ENCODE results near the gene TXLNB. TPM values are rescaled to one million over a fixed set of nuclear protein-coding genes. Genes with fewer than 3 reads are reported as not detected.

The TXLNB gene
- total RNA-seq (2014; rRNA removed; shearing (Covaris generic); ENCODE audit: low replicate concordance), result not detected in 2 replicates

- DNase-seq, result peak; percentile 26
- H3K36me3 ChIP-seq, result no peaks in the 10 kb centered on the region
- H3K9me3 ChIP-seq, result no peaks in the 10 kb centered on the region
- no peaks in the 10 kb centered on the region for H3K27me3 ChIP-seq
- no peak within 1 kb of the TSS for H3K4me3 ChIP-seq
These were observed at the start of gene TXLNB for GRCh38 chr6:139291813-139292619. Gene TXLNB, minus strand, starts transcription at chr6:139291998. Its CDS starts 3,099 bp downstream, at chr6:139288899.

- H3K36me3 ChIP-seq, result no peaks in the 10 kb centered on the region
- 0 out of 2 replicates have a peak, but pooled peaks cover 5% of the 10 kb centered on the region for H3K9me3 ChIP-seq
- H3K4me3 ChIP-seq, result no peak overlapping the region
- no peak for DNase-seq
- H3K27me3 ChIP-seq, result no peaks in the 10 kb centered on the region
These were observed 49.3 kb upstream of the TXLNB start for GRCh38 chr6:139341060-139341459.

DNA sequence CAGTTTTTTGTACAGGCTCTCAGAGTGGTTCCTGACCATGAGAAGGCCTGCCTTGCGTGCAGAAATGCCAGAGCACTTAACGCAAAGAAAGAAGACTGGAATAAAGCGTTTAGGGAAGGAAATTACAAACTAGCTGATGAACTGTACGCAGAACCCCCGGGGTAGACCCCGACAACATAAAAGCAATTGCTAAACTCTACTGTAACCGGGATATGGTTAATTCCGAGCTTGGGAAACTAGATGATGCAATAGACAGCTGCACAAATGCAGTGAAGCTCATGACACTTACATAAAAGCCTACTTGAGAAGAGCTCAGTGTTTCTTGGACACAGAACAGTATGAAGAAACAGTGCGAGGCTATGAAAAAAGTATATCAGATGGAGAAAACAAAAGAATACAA, 47.0 kb upstream of the TXLNB start:
- Histone ChIP-seq H3K36me3 (no peaks in the 10 kb centered on the region), H3K9me3 (0 out of 2 replicates have a peak, but pooled peaks cover 5% of the 10 kb centered on the region), H3K4me3 (no peak overlapping the region), H3K27me3 (no peaks in the 10 kb centered on the region)
- DNase-seq, result no peak

- no peaks in the 10 kb centered on the region for H3K27me3 ChIP-seq
- peak; percentile 72 for DNase-seq
- 0 out of 2 replicates have a peak, but pooled peaks cover 5% of the 10 kb centered on the region for H3K9me3 ChIP-seq
- H3K36me3 ChIP-seq, result no peaks in the 10 kb centered on the region
- H3K4me3 ChIP-seq, result no peak overlapping the region
These were observed 46.0 kb upstream of the TXLNB start for GRCh38 chr6:139337830-139338229.

DNA sequence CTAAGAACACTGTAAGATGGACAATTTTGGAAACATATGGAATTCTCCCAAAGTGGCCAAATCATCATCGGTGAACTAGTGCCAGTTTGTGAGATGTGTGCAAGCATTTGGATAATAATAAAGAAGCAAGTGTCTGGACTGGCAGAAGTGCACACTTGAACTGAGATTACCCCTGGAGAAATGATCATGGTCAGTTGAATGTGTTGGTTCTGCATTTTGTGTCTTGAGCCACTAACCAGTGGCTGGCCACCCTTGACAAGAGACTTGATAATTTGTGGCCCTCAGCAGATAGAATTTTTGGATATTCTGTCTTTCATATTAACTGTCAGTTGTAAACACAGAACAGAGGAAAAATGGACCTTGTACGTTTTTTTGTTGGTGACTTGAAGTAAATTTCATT, 45.2 kb upstream of the TXLNB start:
- Histone ChIP-seq H3K27me3 (no peaks in the 10 kb centered on the region), H3K36me3 (no peaks in the 10 kb centered on the region), H3K9me3 (0 out of 2 replicates have a peak, but pooled peaks cover 4% of the 10 kb centered on the region), H3K4me3 (no peak overlapping the region)
- no peak for DNase-seq

- 0 out of 2 replicates have a peak, but pooled peaks cover 3% of the 10 kb centered on the region for H3K9me3 ChIP-seq
- H3K4me3 ChIP-seq, result no peak overlapping the region
- H3K36me3 ChIP-seq, result no peaks in the 10 kb centered on the region
- H3K27me3 ChIP-seq, result no peaks in the 10 kb centered on the region
- DNase-seq, result peak; percentile 81
These were observed 44.7 kb upstream of the TXLNB start for GRCh38 chr6:139336488-139336887.

DNA sequence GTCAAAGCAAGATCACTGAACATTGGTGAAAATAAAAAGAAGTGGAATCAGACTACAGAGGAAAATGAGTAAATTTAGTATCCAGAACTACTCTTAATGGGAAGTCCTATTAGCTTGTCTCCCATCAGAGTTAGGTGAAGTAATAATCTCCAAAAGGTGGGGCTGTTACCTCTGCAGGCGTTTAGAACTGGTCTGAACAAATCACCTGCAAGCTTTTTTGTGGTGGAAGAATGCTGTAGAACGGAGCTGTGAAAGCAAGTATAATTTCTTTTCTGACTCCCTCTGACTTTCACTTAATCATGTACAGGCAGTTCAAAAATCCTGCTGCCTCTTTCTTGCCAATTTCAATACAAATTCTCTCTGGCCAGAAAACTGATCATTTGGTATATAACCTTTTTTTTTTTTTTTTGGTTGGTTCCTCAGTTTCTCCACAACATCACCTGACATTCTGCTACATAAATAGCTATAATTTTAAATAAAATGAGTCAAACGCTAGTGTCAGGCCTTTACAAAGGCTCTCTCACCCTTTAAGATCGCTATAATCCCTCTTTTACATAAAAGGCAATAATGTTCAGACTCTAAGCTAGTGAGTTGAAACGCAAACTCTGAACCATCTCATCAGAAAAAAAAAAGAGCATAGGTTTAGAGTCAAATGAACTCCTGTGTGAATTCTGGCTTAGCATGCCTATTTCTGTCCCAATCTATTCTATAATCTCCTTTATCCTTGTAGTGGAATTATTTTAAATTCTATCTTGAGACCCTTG, 43.8 kb upstream of the TXLNB start:
- H3K4me3 ChIP-seq, result no peak overlapping the region
- no peaks in the 10 kb centered on the region for H3K27me3 ChIP-seq
- H3K9me3 ChIP-seq, result no peaks in the 10 kb centered on the region
- DNase-seq, result no peak
- no peaks in the 10 kb centered on the region for H3K36me3 ChIP-seq

DNA sequence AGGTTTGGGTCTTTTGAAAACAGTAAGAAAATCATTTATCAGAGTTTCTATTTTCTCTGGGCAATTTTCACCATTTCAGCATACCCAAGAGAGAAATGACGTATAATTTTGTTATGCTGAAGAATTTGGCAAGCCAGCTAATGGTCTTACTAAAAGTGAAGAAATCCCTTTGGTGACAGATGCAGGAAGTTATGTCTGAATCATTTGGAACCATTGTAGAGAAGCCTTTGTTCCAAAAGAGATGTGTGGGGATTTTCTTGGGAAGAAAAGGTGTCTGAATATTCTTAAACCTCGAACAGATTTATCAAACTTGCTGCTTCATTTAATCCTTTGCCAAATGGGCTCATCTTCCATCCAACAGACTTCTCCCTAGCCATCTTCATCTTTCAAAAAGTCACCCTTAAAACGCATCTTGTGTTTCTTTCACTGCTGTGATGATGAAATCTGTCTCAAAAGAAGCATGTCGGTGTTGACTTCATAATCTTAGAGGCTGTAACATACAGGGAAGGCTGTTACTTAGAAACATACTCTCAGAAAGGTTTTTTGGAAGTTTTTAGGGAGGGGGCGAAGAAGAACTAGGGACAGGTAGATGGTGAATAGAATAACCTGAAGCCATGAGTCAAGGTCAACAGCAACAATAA, 43.1 kb upstream of the TXLNB start:
- DNase-seq, result no peak
- Histone ChIP-seq H3K4me3 (no peak overlapping the region), H3K36me3 (no peaks in the 10 kb centered on the region), H3K27me3 (no peaks in the 10 kb centered on the region), H3K9me3 (no peaks in the 10 kb centered on the region)

- Histone ChIP-seq H3K4me3 (no peak overlapping the region), H3K27me3 (no peaks in the 10 kb centered on the region), H3K36me3 (no peaks in the 10 kb centered on the region), H3K9me3 (no peaks in the 10 kb centered on the region)
- no peak for DNase-seq
These were observed 39.2 kb upstream of the TXLNB start for GRCh38 chr6:139330826-139331500.

DNA sequence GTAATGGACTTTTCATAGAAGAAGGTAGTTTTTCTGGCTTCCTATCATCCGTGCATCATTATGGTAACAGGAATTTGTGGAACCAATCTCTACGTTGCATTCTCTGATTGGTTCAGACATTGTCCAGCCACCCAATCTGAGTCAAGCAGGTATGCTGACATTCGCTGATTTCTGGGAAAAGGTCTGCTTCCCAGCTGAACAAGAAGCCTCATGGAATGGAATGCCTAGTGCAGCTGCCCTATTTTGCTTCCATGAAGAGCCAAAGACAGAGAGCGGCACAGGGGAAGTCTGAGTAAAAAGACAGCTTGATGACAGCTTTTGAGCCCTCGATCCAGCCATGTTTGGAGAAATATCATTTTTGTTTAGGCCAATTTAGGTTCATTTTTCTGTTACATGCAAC, 38.5 kb upstream of the TXLNB start:
- no peaks in the 10 kb centered on the region for H3K27me3 ChIP-seq
- no peaks in the 10 kb centered on the region for H3K36me3 ChIP-seq
- no peak for DNase-seq
- no peak overlapping the region for H3K4me3 ChIP-seq
- no peaks in the 10 kb centered on the region for H3K9me3 ChIP-seq

DNA sequence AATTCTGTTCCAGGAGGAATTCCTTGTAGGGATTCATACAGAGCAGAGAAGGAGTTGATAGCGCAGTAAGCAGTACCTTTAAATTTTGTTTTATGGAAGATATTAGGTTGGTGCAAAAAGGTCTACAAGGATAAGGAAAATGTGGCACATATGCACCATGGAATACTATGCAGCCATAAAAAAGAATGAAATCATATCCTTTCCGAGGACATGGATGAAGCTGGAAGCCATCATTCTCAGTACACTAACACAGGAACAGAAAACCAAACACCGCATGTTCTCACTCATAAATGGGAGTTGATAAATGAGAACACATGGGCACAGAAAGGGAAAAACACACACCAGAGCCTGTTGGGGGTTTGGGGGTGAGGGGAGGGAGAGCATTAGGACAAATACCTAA, 37.4 kb upstream of the TXLNB start:
- Histone ChIP-seq H3K36me3 (no peaks in the 10 kb centered on the region), H3K27me3 (no peaks in the 10 kb centered on the region), H3K4me3 (no peak overlapping the region), H3K9me3 (no peaks in the 10 kb centered on the region)
- DNase-seq, result no peak

GRCh38 chr6:139327038-139327437, 35.2 kb upstream of the TXLNB start:
- Histone ChIP-seq H3K4me3 (no peak overlapping the region), H3K27me3 (no peaks in the 10 kb centered on the region), H3K9me3 (no peaks in the 10 kb centered on the region), H3K36me3 (no peaks in the 10 kb centered on the region)
- DNase-seq, result no peak

DNA sequence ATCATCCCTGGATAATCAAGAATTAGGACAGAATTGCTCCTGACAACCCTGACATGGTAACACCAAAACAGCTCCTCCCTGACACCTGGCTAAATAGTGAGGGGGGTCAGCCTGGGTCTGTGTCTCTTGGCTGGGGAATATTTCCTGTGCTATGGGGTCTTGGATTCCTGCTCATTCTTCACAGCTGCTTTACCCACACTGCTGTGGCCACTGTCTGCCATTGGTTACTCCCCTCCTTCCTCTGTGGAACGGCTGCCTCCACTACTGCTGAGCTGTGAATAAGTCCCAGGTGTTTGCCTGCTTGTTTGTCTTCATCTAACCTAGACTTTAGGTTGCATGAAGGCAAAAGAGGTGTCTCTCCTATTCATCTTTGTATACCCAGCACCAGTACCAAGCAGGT, 33.9 kb upstream of the TXLNB start:
- Histone ChIP-seq H3K4me3 (no peak overlapping the region), H3K36me3 (no peaks in the 10 kb centered on the region), H3K9me3 (no peaks in the 10 kb centered on the region), H3K27me3 (no peaks in the 10 kb centered on the region)
- no peak for DNase-seq

GRCh38 chr6:139325125-139325524, 33.3 kb upstream of the TXLNB start:
- DNase-seq, result no peak
- Histone ChIP-seq H3K36me3 (no peaks in the 10 kb centered on the region), H3K27me3 (no peaks in the 10 kb centered on the region), H3K9me3 (no peaks in the 10 kb centered on the region), H3K4me3 (no peak overlapping the region)

GRCh38 chr6:139324301-139324555, 32.4 kb upstream of the TXLNB start:
- H3K9me3 ChIP-seq, result no peaks in the 10 kb centered on the region
- H3K4me3 ChIP-seq, result no peak overlapping the region
- no peaks in the 10 kb centered on the region for H3K27me3 ChIP-seq
- no peak for DNase-seq
- no peaks in the 10 kb centered on the region for H3K36me3 ChIP-seq

DNA sequence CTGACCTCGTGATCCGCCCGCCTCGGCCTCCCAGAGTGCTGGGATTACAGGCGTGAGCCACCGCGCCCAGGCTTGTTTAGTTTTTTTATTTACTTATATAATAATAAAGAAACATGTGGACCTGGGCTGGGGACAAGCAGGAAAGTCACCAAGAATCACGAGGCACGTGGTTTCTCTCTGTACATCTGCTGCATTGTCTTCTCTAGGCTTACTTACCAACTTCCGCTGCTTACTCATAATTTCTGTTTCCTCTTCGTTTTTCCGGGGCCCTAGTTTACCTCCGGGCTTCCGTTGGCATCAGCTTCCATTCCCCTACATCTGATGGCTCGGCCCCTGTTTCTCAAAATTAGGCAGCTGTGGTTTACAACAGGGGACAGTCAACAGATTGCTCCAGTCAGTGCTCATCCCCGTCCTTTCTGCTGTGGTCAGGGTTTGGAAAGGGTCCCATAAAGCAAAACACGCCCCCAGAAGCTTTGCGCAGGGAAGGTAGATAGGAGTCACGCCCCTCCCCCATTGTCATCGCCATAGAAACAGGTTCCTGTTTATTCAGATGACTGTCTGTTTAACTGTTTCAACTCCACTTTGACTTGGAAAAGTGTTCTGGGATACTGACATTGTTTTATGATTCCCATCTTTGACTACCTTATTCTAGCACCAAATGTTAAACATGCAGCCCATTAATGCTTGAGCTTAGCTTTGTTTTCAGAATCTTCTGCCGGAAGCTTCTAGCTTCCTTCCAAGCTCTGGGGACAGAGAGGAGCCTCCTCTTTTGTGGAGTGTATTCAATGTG, 31.9 kb upstream of the TXLNB start:
- no peaks in the 10 kb centered on the region for H3K9me3 ChIP-seq
- H3K27me3 ChIP-seq, result no peaks in the 10 kb centered on the region
- DNase-seq, result no peak
- no peak overlapping the region for H3K4me3 ChIP-seq
- no peaks in the 10 kb centered on the region for H3K36me3 ChIP-seq
